ENCODE results near the gene CBX6. TPM values are rescaled to one million over a fixed set of nuclear protein-coding genes. Genes with fewer than 3 reads are reported as not detected.

The CBX6 gene
- total and polyA plus RNA-seq, 10 of the 15 experiments (the other 5 are each of a cell fraction or from before 2014, with no cell fraction given), result 3.6 to 142 (median 37.4) TPM

- no peaks in the 10 kb centered on the region for H3K79me2 ChIP-seq (ENCODE audit: control insufficient read depth, insufficient read depth, low read length)
- no peak overlapping the region for H3K4me3 ChIP-seq
- no peak overlapping the region for H3K4me2 ChIP-seq (ENCODE audit: control insufficient read depth, insufficient read depth)
- TF ChIP-seq MTA3 (IDR thresholded peaks at IDR 0.05; ENCODE audit: borderline replicate concordance, low read length) (no peak), SMARCA5 (IDR thresholded peaks at IDR 0.05) (no peak), ZNF24 (IDR thresholded peaks at IDR 0.05) (no peak), CHD4 (IDR thresholded peaks at IDR 0.05) (no peak), SP1 (IDR thresholded peaks at IDR 0.05; ENCODE audit: low read depth, low read length) (no peak), EP300 (IDR thresholded peaks at IDR 0.05; ENCODE audit: borderline replicate concordance in 1 of 2, control insufficient read depth in 1 of 2, low read depth in 2 of 2, low read length in 2 of 2) (no peak), MXI1 (IDR thresholded peaks at IDR 0.05; ENCODE audit: low read depth, low read length) (no peak), FOXM1 (IDR thresholded peaks at IDR 0.05; ENCODE audit: low read depth, low read length) (no peak), MAX (IDR thresholded peaks at IDR 0.05; ENCODE audit: low read depth, low read length) (no peak), MYC (IDR thresholded peaks at IDR 0.05; ENCODE audit: insufficient read depth, insufficient read length, insufficient replicate concordance, low read length, severe bottlenecking) (no peak), STAT1 (conservative IDR thresholded peaks at IDR 0.05) (no peak), RAD51 (IDR thresholded peaks at IDR 0.05) (no peak), NFYB (IDR thresholded peaks at IDR 0.05; ENCODE audit: insufficient read depth, low read depth, low read length) (no peak)
- ATAC-seq, result no peak
- H3K9me3 ChIP-seq (replicated peaks; ENCODE audit: control insufficient read depth, insufficient read depth, low read length), result no peaks in the 10 kb centered on the region
- H3K27ac ChIP-seq (ENCODE audit: control insufficient read depth, insufficient read depth), result no peak overlapping the region
- H3K4me1 ChIP-seq (ENCODE audit: control insufficient read depth, insufficient read depth, low read length), result no peaks in the 10 kb centered on the region
- no peaks in the 10 kb centered on the region for H3K36me3 ChIP-seq (ENCODE audit: control insufficient read depth in 2 of 2, insufficient read depth in 2 of 2, low read length in 1 of 2)
- SMC1A ChIA-PET (ENCODE audit: uncharacterized antibody, unreplicated experiment), result no interaction called here
- no peaks in the 10 kb centered on the region for H3K27me3 ChIP-seq (replicated peaks in 1 of 2; ENCODE audit: control insufficient read depth in 2 of 2, insufficient read depth in 2 of 2, low read length in 1 of 2)
- 41% methylated on average over 10 of the region's 10 CpGs for WGBS (ENCODE audit: insufficient coverage, insufficient replicate concordance, low lambda C conversion rate, missing lambda C conversion rate)
- H3K9ac ChIP-seq (ENCODE audit: control insufficient read depth, insufficient read depth, low read length), result no peak overlapping the region
- intact Hi-C loops (cut with micrococcal nuclease; ENCODE audit: unreplicated experiment), result no loop called here
- in situ Hi-C loops (cut with MboI), result no loop called here
- RAD21 ChIA-PET (ENCODE audit: unreplicated experiment), result no interaction called here
- CTCF ChIA-PET, result interaction anchor here (0.6 to 1.5 kb wide), 2 partner anchors 22 to 41 kb away, joined by 3 to 4 read pairs; no protein-coding TSS in a partner anchor
- DNase-seq (ENCODE audit: low read depth, low spot score), result no peak
- no peak for FAIRE-seq
- BruUV-seq (replicated peaks), result no TSS peak
- no peak overlapping the region for H2AFZ ChIP-seq (ENCODE audit: control insufficient read depth, low read depth, low read length)
- POLR2A ChIA-PET, result no interaction called here
- no peaks in the 10 kb centered on the region for H4K20me1 ChIP-seq (ENCODE audit: control insufficient read depth, insufficient read depth)
Measured at GRCh38 chr22:38828616-38829205, 43.3 kb downstream of the CBX6 start.
